GF-D8 (cell line): ENCODE measurements around the gene DCUN1D1.
A peak's percentile ranks its signal among the peaks of the same experiment; 100 is the strongest.
"Not testable (repeated sequence)": the region's sequence is repeated elsewhere in the genome, so short reads cannot be mapped to it uniquely, and the experiment has no call there.

ENCODE experiments used
- DNase-seq: peaks from one replicate; lab custom pipeline; 2025; lab: John Stamatoyannopoulos, UW

The DCUN1D1 gene

GRCh38 chr3:182980204-182981037, at the start of gene DCUN1D1:
TSS of gene DCUN1D1 (minus strand) at chr3:182980538. CDS start at chr3:182980489, 49 bp downstream.
- DNase-seq = peak; percentile 49

GRCh38 chr3:183028416-183028815, 48.1 kb upstream of the DCUN1D1 start:
- DNase-seq = no peak

- no peak for DNase-seq
These were observed 46.9 kb upstream of the DCUN1D1 start for GRCh38 chr3:183027276-183027675.

GRCh38 chr3:183022936-183023516, 42.7 kb upstream of the DCUN1D1 start:
- DNase-seq = no peak

- no peak for DNase-seq
These were observed 38.3 kb upstream of the DCUN1D1 start for GRCh38 chr3:183018421-183019192.

GRCh38 chr3:183015185-183015584, 34.8 kb upstream of the DCUN1D1 start:
- DNase-seq = no peak

- DNase-seq = no peak
These were observed 33.5 kb upstream of the DCUN1D1 start for GRCh38 chr3:183013856-183014255.

GRCh38 chr3:183013074-183013473, 32.7 kb upstream of the DCUN1D1 start:
- no peak for DNase-seq

- no peak for DNase-seq
These were observed 28.5 kb upstream of the DCUN1D1 start for GRCh38 chr3:183008800-183009199.

GRCh38 chr3:183008303-183008702, 28.0 kb upstream of the DCUN1D1 start:
- DNase-seq = no peak

GRCh38 chr3:183006396-183007002, 26.2 kb upstream of the DCUN1D1 start:
- DNase-seq = no peak

GRCh38 chr3:182999767-183000166, 19.4 kb upstream of the DCUN1D1 start:
- DNase-seq = no peak

GRCh38 chr3:182993486-182994201, 13.3 kb upstream of the DCUN1D1 start:
- DNase-seq = not testable (repeated sequence)

GRCh38 chr3:182989566-182989965, 9.2 kb upstream of the DCUN1D1 start:
- DNase-seq = no peak

- no peak for DNase-seq
These were observed 5.7 kb upstream of the DCUN1D1 start for GRCh38 chr3:182986021-182986420.

- no peak for DNase-seq
These were observed 3.5 kb upstream of the DCUN1D1 start for GRCh38 chr3:182983876-182984275.

GRCh38 chr3:182981038-182981380, 671 bp upstream of the DCUN1D1 start:
- no peak for DNase-seq

- no peak for DNase-seq
These were observed 605 bp downstream of the DCUN1D1 start for GRCh38 chr3:182979674-182980191.

- no peak for DNase-seq
These were observed 1.1 kb downstream of the DCUN1D1 start for GRCh38 chr3:182979103-182979673.

GRCh38 chr3:182978387-182978786, 2.0 kb downstream of the DCUN1D1 start:
- no peak for DNase-seq

- no peak for DNase-seq
These were observed 7.3 kb downstream of the DCUN1D1 start for GRCh38 chr3:182973047-182973446.
